22Rv1 (cell line): ENCODE results near the gene PRDM7.

Experiments
- ZFX ChIP-seq: fragments of 450-650 bp; IDR thresholded peaks from 2 replicates; pipeline ENCODE4 v1.6.1; 2017; ENCODE audit warnings: antibody characterized with exemption, borderline replicate concordance
- TF ChIP-seq, protein P1 (sequence below): fragments of 450-650 bp; IDR thresholded peaks from 2 replicates; pipeline ENCODE4 v1.5.1; 2017; ENCODE audit warnings: mild to moderate bottlenecking

DNA sequence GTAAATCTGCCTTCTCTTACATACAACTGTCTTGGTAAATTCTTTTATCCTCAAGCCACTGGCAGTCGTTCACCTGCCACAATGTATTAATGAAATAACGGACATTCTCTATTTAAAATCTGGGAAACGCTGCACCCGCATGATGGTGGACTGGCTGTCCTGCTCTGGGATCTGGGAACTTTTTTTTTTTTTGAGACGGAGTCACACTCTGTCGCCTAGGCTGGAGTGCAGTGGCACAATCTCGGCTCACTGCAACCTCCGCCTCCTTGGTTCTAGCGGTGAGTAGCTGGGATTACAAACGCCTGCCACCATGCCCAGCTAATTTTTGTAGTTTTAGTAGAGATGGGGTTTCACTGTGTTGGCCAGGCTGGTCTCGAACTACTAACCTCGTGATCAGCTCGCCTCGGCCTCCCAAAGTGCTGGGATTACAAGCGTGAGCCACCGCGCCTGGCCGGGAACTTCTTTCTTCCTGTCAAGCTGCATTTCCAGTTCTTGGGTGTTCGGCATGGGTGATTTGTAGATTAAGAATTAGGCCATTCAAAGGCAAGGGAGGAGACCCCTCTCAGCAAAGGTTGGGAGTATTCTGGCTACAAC lies 28.3 kb downstream of the PRDM7 start:
- TF ChIP-seq, protein P1, sequence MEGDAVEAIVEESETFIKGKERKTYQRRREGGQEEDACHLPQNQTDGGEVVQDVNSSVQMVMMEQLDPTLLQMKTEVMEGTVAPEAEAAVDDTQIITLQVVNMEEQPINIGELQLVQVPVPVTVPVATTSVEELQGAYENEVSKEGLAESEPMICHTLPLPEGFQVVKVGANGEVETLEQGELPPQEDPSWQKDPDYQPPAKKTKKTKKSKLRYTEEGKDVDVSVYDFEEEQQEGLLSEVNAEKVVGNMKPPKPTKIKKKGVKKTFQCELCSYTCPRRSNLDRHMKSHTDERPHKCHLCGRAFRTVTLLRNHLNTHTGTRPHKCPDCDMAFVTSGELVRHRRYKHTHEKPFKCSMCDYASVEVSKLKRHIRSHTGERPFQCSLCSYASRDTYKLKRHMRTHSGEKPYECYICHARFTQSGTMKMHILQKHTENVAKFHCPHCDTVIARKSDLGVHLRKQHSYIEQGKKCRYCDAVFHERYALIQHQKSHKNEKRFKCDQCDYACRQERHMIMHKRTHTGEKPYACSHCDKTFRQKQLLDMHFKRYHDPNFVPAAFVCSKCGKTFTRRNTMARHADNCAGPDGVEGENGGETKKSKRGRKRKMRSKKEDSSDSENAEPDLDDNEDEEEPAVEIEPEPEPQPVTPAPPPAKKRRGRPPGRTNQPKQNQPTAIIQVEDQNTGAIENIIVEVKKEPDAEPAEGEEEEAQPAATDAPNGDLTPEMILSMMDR: no peak
- no peak for TF ChIP-seq ZFX
